GM11168 (cell line): ENCODE measurements around the gene ADORA1.

Experiments
- in situ Hi-C: fragments of 300-500 bp; cut with MboI; formaldehyde crosslinking; loops from one replicate; pipeline ENCODE4 v1.12.0; 2022; ENCODE audit warnings: low sequenced_read_pairs; ENCODE audit not compliant: unreplicated experiment

ADORA1 gene

DNA sequence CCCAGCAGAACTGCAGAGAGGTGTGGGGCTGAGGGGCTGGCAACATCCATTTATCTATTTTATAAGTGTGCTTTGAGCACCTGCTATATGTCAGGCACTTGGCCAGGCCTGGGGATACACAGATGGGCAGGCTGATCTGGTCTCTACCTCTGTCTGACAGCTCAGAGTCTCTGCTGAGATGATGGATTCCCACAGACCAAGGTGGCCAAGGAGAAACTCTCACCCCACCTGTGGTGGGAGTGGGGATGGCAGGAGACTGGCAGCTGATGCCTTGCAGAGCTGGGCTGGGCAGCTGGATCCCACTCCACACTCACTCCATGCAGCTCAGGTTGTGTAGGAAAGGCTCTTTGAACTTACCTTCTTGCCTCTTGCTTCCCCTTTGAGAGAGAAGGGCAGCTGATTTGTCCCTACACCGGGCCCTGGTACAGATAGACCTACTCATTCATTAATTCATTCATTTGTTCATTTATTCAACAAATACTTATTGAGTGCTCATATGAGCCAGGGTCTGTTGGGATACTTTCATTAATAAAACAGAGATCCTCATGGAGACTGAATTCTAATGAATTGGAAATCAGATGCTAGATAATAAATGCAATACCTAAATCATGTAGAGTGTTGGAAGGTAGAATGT is 9.0 kb downstream of the ADORA1 start:
- in situ Hi-C loops = no loop called here

DNA sequence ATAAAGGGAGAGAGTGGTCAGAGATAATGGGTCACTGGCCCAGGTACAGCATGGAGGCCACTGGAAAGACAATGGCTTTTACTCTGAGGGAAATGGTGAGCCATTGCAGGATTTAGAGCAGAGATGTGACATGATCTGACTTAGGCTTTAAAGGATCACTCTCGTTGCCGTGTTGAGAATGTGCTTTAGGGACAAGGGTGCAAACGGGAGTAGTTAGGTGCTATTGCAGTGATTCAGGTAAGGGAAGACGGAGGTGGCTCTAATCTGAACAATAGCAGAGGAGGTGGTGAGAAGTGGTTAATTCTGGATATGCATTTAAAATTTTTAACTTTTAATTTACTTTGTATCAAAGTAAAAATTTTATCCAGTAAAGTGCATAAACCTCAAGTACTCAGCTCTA is 9.8 kb downstream of the ADORA1 start:
- in situ Hi-C loops = no loop called here

DNA sequence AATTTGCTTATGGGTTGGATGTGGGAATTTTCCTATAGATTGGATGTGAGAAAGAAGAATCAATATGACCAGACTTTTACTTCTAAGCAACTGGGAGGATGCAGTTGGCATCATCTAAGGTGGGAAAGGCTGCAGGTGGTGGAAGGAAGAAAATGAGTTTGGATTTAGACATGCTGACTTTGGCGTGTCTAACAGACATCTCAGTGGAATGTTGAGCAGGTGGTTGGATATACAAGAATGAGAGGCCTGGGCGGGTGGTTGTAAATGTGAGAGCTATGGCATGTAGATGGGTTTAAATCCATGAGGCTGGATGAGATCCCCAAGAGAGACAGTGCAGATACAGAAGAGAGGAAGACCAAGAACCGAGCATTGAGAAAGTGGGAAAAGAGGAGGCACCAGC is 10.5 kb downstream of the ADORA1 start:
- in situ Hi-C loops = no loop called here

DNA sequence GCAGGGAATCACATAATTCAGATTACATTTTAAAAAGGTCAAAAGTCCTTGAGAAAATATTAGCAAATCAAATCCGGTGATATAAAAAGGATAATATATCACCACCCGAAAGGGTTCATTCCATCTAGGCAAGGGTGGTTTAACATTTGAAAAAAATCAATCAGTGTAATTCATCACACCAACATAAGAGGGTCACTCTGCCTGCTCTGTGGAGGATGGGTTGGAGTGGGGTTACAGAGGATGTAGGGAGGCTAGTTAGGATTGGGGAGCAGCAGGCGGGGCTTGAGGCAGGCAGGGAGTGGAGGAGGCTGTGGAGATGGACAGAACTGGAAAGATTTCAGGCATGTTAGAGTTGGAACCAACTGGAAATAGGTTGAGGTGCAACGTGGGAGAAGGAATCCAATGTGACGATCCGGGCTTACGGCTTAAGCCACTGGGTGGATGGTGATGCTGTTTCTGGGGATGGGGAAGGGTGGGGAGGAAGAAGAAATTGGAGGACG is 12.5 kb downstream of the ADORA1 start:
- in situ Hi-C loops = no loop called here

DNA sequence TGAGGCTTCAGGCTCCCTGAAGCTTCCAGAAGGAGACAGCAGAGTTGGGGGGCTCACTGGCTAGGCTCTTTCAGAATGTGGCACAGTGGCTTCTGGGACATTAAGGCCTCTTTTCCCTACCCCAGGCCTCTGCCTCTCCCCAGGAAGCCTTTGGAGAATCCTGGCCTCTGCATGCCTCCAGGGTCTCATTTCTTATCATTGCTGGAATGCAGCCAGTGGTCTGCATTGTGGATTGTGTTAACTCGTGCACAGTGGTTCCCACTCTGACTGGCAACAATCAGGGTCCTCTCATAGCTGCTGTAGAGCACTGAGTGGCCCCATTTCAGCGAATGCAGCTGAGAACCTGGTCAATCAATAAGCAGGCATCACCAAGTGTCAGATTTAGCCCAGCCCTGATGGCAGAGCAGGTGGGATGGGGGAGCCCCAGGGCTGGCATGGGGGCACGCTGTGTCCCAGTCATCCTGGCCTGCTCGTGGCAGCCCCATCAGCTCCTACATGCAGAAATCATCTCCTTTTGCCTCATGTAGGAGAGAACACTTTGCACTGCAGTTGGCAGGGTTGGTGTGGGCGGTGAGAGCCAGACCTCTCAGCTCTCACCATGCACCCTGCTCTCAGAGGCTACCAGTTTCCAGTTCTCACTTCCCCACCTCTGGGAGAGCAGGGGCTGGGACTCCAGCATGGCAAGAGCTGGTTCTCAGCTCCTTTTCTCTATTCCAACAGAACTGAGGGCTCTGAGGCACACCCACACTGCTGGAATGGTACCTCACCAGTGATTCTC is 13.4 kb downstream of the ADORA1 start:
- in situ Hi-C loops = no loop called here

DNA sequence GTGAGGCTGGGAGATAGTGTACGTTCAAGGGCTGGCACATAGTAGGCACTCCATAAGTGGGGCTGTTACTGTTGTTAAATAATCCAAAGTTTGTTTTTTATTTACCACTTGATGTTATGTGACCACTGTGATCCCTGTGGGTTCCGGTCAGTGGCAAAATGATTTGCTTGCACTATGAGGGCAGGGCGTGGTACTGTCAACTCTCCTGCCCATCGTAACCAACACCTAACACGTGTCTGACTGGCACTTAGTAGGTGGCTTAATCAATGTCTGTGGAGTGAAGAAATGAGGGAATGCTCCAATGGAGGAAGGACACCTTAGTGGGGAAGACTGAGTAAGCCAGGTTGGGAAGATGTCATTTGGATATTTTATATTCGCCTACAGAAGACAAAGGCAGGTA is 14.6 kb downstream of the ADORA1 start:
- in situ Hi-C loops = no loop called here

DNA sequence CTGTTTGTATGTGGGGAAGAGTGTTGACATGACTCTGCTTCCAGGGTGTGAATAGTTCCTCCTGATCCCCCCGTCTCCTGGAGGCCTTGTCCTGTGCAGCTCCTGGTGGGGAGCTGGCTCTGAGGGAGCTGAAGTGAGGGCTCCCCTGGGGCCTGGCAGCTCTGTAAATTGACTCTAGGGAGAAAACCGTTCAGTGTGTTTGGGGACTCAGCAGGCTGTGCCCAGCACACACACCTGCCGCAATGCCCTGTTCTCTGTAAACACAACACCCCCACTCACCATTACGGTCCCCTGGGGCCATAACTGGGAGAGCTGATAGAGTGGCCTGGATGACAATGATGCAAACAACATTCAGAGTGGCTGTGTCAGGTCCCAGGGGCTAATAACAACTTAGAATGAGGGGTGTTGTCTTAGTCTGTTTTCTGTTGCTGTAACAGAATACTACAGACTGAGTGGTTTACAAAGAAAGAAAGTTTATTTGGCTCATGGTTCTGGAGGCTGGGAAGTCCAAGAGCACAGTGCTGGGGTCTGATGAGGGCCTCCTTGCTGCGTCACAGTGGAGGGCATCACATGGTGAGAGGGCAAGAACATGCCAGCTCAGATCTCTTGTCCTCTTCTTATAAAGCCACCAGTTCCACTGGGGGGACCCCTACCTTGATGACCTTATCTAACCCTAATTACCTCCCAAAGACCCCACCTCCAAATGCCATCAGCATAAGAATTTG is 15.3 kb downstream of the ADORA1 start:
- in situ Hi-C loops = no loop called here

DNA sequence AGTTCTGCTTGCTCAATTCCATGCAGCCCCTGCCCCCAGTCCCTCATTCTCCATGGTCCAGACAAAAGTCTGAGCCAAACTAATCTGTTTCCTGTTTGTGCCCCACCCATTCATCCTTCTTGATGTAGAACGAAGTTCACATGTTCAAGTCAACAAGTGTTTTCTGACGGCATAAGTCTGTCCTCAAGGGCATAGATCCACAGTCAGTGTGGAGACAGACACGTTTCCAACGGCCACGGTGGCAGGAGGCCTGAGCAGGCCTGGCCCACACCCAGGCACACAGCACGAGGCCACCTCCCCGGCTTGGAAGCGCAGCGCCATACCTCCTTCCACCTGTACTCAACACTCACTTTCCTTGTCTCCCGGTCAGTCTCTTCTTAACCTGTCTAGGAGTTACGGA is 16.1 kb downstream of the ADORA1 start:
- in situ Hi-C loops = no loop called here

DNA sequence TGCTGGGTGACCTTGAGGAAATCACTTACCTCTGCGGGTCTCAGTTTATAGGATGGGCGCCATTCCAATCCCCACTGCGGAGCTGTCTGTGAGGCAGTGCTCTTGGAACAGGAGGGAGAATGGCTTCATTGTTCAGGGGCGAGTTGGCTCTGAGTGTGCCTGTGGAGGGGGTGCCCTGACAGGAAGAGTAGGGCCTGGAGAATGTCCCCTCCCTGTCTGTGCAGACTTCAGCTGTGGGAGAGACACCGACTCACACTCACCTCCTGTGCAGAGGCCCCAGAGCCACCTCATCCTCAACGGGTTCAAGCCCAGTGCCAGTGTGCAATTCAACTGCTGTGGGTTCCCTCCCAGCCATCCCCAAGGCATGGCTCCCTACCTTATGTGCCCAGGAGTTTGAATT is 17.1 kb downstream of the ADORA1 start:
- in situ Hi-C loops = no loop called here

DNA sequence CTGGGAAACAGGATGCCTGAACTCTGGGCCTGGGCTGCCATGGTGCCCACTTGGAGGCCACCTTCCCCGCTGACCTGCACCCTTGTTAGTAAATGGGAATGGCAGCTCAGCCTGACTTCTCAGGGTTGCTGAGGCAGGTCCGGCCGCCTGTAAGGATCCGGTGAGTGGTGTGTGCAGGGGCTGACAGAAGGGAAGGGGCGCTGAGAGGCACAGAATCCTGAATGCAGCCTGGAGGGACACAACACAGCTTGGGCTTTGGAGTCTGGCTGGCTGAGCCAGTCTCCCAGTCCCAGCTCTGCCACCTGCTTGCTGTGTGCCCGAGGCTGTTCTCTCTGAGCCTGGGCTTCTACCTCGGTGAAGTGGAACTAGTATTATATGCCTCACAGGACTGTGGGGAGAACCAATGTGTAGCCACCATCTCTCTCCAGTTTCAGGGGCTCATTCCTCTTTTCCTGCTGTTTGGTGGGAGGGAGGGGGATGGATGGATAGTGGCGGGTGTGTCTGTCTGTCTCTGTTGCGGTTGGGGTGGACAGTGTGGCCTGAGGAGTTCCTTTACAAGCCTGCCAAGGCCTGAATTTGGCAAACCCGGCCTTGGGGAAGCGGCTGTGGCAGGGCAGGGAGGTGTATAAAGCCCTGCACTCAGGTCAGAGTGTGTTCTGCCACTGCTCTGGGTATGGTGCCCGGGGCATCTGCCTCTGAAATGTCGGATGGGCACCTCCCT is 18.0 kb downstream of the ADORA1 start:
- in situ Hi-C loops = no loop called here

DNA sequence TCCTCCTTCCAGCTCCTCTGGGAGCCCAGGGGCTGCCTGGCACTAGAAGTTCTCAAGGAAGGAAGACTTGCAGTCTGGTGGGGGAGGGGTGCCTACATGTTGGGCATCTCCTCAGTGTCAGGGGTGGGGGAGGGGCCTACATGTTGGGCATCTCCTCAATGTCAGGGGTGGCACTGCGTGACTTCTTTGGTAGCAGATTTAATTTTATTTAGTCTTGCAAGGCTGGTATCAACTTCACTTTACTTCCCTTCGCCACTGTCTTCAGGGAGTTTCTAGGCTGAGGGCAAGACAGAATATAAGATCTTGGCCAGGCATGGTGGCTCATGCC is 18.5 kb downstream of the ADORA1 start:
- in situ Hi-C loops = no loop called here

DNA sequence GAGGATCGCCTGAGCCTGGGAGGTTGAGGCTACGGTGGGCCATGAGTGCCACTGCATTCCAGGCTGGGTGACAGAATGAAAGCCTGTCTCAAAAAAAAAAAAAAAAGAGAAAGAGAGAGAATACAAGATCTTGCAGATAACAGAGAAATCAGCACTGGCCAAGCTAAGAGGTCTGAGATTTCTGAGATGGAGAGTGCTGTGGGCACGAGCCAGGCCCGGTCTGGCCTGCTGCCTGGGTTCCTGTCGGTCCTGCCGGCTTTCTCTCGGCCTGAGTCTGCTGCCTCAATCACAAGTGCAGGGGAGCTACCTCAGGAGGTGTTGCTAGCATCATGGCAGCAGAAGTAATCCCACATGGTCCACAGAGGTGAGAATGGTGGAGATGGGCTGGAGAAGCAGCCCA is 19.0 kb downstream of the ADORA1 start:
- in situ Hi-C loops = no loop called here

DNA sequence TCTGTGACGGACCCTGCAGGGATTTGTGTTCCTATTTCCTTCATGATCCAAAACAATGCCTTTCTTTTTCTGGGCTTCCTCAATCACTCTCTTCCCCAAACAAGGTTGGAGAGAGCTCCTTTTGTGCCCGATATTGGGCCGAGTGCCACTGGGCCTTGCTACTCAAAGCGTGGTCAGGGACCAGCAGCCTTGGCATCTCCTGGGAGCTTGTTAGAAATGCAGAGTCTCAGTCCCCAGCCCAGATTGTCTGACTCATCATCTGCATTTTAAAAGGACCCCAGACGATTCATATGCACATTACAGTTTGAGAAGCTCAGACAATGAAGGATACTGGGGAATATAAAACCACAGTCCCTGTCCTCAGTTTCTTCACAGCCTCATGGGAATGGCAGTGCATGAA is 19.9 kb downstream of the ADORA1 start:
- in situ Hi-C loops = no loop called here

DNA sequence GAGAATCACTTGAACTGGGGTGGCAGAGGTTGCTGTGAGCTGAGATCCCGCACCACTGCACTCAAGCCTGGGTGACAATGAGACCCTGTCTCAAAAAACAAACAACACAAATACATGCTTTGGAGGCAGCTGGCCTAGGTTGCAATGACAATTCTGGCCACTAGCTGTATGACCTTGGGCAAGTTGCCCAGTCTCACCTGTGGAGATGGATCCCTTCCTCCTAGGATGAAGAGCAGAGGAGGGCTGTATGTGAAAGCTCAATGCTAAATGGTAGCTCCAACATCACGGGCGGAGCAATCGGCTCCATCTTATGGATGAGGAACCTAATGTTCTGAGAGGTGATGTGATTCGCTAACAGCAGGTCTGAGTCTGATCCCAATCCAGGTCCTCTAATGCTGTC is 20.6 kb downstream of the ADORA1 start:
- in situ Hi-C loops = no loop called here

DNA sequence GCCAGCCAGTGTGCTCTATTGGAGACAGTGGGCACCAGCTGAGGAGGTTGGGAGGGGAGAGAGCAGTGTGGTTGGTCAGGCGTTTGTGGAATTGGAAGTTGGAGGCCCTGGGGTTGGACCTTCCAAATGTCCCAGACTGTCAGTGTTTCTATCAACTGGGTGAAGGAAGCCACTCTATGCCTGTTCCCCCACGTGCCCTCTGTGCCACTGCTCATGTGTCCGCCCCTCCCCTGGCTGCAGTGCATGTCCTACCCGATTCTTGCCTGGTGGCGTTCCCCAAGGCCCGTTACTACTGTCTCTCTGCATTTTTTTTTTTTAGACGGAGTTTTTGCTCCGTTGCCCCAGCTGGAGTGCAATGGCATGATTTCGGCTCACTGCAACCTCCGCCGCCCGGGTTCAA is 21.1 kb downstream of the ADORA1 start:
- in situ Hi-C loops = no loop called here

DNA sequence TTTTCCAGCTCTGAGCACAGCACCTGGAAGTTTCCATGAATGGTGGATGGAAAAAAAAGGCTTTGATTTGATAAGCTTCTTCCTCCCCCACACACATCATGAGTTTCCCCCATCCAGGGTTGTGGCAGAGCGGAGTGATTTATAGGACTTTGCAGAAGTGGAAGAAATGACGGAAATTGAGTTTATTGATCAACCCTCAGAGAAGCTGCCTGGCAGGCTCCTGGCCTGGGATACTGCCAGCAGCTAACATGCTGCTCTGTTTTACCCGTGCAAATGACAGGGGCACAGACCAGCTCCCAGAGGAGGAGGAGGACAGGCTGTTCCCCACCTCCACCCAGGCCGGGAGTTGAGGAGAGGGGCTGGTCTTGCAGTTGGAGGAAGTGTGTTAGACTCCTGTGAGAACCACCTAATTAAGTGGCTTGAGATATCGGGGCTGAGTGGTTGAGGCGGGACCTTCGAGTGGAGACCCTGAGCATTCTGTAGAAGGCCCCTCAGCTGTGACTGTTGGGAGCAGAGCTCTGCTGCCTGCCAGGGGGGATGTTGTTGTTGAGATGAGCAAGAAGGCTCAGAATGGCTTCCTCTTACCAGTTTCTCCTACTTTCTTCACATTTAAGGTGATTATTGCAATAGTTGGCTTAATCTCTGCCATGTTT is 21.8 kb downstream of the ADORA1 start:
- in situ Hi-C loops = no loop called here

DNA sequence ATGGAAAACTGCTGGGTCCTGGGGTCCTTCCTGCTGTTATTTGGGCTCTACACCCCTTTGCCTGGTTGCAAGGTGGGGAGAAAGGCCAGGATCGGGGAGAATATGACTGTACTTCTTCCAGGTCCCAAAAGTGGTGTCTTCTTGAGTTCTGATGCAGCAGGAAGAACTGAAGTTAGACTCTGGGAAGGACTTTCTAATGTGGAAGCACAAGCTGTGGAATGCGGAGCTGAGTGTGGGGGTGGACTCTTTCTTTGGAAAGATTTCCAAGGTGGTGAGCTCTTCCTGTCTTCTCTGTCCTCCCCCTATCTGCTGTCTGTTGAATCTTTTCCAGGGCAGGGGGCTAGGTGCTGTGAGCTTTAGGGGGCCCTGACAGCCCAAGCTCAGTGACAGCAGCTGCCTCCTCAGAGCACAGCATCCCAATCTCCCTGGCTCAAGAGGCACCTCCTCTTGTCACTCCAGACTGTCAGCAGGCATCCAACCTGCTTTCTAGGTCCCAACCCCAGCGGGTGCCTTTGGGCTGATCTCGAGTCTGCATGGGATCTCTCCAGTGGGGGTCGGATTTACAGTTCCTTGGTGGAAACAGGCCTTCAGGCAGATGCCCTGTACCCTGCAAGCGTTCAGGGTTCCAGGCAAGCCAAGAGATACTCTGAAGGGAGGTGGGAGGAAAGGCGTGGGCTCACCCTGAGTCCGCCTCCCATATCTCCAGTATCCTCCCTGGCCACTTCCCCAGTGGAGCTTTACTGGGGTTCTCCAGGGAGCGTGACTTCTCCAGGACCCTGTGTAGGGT is 23.2 kb downstream of the ADORA1 start:
- in situ Hi-C loops = no loop called here

DNA sequence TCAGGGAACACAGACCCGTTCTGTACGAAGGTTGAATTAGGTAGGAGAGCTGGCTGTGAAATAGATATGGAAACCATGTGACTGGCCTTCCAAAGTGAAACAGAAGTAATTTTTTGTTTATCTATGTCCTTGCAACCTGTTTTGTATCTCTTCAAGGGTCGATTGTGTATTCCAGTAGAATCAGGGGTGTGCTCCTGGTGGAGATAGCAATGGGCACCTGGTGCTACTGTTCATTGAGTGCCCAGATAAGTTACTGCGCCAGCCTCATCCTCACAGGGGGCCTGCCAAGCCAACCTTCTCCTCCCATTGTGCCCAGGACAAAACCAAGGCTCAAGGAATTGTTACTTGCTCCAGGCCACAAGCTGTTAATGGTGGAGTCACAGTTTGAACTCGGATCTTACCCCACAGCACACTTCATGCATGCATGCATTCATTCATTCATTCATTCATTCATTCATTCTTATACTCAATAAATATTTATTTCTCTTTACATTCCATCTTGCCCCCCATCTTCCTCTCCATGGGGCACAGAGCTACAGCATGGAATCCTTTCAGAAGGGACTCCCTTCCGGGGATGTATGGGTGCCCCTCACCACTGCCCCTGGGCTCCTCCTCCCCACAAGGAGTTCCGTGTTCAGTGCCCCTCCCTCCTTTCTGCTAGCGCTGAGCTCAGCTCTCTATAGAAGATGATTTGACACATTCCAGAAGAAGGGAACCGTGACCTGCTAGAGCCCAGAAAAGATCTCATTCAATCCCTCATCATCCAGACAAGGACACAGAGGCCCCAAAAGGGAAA is 24.0 kb downstream of the ADORA1 start:
- in situ Hi-C loops = no loop called here
